ENCODE results near the gene CCSER1. TPM values are rescaled to one million over a fixed set of nuclear protein-coding genes. Genes with fewer than 3 reads are reported as not detected.
"Not testable (repeated sequence)": the region's sequence is repeated elsewhere in the genome, so short reads cannot be mapped to it uniquely, and the experiment has no call there.

The CCSER1 gene
- polyA plus RNA-seq, 12 donors, result 0.17 to 1.9 (median 0.65) TPM; not detected in 2

DNA sequence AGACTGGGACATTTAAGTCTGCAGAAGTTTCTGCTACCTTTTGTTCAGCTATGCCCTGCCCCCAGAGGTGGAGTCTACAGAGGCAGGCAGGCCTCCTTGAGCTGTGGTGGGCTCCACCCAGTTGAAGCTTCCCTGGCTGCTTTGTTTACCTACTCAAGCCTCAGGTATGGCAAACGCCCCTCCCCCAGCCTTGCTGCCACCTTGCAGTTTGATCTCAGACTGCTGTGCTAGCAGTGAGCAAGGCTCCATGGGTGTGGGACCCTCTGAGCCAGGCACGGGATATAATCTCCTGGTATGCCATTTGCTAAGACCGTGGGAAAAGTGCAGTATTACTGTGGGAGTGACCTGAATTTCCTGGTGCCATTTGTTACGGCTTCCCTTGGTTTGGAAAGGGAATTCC lies 1026.8 kb downstream of the CCSER1 start:
- DNase-seq, result not testable (repeated sequence)

DNA sequence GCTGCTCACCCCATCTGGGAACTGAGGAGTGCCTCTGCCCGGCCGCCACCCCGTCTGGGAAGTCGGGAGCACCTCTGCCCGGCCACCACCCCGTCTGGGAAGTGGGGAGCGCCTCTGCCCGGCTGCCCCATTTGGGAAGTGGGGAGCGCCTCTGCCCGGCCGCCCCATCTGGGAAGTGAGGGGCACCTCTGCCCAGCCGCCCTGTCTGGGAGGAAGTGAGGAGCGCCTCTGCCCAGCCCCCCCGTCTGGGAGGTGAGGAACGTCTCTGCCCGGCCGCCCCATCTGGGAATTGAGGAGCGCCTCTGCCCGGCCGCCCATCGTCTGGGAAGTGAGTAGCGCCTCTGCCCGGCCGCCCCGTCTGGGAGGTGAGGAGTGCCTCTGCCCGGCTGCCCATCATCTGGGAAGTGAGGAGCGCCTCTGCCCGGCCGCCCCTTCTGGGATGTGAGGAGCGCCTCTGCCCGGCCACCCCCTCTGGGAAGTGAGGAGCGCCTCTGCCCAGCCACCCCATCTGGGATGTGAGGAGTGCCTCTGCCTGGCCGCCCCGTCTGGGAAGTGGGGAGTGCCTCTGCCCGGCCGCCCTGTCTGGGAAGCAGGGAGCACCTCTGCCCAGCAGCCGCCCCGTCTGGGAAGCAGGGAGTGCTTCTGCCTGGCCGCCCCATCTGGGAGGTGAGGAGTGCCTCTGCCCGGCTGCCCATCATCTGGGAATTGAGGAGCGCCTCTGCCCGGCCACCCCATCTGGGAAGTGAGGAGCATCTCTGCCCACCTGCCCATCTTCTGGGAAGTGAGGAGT lies 1040.9 kb downstream of the CCSER1 start:
- DNase-seq, result not testable (repeated sequence)

GRCh38 chr4:91170768-91171167 lies 1043.6 kb downstream of the CCSER1 start:
- DNase-seq, result no peak

DNA sequence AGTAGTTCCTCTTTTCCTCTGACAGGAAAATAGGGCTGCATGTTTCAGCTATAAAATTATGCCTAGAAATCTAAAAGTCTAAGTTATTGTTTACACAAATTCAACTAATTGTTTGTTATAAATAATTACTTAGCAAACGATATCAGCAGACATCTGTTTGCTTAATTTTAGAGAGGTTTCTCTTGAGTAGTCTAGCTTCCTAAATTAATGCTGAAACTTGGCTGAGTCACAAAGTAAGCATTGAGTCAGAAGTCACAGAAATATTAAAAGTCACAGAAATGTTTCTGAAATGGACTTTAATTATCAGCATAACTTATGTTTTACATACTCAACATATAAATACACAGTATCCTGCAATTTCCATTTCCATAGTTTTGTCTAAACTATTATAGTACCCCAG lies 1044.0 kb downstream of the CCSER1 start:
- DNase-seq, result no peak

- DNase-seq, result not testable (repeated sequence)
Measured at GRCh38 chr4:91185061-91185460, 1057.9 kb downstream of the CCSER1 start.

- no peak for DNase-seq
Measured at GRCh38 chr4:91198951-91199350, 1071.8 kb downstream of the CCSER1 start.

- no peak for DNase-seq
Measured at GRCh38 chr4:91207535-91207934, 1080.3 kb downstream of the CCSER1 start.

GRCh38 chr4:91212211-91212610 lies 1085.0 kb downstream of the CCSER1 start:
- DNase-seq, result no peak

DNA sequence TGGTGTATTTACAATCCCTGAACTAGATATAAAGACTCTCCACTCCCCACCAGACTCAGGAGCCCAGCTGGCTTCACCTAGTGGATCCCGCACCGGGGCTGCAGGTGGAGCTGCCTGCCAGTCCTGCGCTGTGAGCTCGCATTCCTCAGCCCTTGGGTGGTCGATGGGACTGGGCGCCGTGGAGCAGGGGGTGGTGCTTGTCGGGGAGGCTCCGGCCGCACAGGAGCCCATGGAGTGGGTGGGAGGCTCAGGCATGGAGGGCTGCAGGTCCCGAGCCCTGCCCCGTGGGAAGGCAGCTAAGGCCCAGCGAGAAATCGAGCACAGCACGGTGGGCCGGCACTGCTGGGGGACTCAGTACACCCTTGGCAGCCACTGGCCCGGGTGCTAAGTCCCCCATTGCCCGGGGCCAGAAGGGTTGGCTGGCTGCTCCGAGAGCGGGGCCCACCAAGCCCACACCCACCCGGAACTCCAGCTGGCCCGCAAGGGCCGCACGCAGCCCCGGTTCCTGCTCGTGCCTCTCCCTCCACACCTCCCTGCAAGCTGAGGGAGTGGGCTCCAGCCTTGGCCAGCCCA lies 1090.7 kb downstream of the CCSER1 start:
- DNase-seq, result not testable (repeated sequence)

DNA sequence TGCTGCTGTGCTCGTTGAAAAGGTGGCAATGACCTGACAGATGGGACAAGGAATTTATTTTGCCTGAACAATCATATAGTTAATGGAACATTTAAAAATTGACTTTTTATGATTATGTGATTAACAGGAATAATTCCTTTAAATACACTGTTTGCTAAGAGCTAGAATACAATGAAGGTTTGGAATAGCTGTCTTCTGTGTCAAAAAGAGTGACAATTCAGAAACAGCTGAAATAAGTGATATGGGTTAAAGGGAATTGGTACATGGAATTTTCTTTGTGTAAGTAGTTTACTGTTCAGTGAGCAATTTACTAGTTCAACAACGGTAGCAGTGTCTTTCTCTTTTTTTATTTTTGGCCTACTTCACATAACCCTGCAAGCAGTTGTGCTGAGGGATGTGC lies 1093.1 kb downstream of the CCSER1 start:
- no peak for DNase-seq

- DNase-seq, result no peak
Measured at GRCh38 chr4:91222014-91222413, 1094.8 kb downstream of the CCSER1 start.

- no peak for DNase-seq
Measured at GRCh38 chr4:91226867-91227266, 1099.7 kb downstream of the CCSER1 start.

GRCh38 chr4:91228659-91229058 lies 1101.5 kb downstream of the CCSER1 start:
- no peak for DNase-seq

DNA sequence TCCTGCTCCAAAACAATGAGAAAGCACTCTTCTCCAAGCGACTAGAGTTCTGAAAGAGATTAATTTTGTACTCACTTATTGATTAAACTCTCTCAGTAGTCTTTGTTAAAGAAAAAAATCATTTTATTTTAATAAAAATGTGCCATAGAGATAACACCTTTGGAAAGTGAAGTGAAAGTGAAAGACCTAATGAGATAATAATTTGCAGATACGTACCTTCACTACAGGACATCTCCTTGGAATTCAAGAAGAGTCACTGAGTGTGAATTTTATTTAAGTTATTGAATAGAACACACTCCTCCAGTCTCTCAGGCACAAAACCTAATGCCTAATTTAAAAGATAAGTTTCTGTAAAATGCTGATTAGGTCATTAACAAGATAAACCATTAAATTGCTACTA lies 1106.0 kb downstream of the CCSER1 start:
- DNase-seq, result no peak

GRCh38 chr4:91243132-91243531 lies 1115.9 kb downstream of the CCSER1 start:
- DNase-seq, result no peak

DNA sequence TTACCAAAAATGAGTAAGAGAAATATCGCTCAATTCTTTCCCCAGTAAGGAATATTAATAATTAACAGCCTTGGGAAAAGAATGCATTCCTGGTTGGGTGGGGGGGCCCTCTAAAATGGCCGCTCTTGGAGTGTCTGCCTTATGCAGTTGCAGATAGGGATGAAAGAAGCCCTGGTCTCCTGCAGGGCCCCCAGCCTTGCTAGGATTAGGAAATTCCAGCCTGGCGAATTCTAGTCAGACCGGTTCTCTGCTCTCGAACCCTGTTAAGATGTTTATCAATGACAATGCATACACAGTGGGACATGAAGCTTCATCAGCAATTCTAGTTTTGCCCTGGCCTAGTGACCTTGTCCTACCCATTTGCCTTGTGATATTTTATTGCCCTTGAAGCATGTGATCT lies 1128.8 kb downstream of the CCSER1 start:
- DNase-seq, result no peak

GRCh38 chr4:91256751-91257150 lies 1129.6 kb downstream of the CCSER1 start:
- no peak for DNase-seq

DNA sequence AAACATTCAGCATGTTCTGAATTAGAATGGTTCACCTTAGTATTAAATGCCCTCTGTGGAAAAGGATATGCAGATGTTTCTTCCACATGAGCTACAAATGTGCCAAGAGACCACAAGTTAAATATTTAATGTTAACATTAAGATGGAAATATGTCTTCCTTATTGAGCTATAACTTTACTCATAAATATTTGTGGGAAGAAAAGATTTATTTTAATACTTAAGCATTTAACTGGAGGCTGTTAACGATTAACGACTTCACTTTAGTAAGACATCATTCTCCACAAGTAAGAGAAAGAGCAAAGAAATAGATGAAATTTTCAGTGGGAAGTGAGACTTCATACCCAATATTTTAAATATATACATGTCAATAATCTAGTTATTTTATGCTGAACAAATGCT lies 1130.5 kb downstream of the CCSER1 start:
- DNase-seq, result no peak

DNA sequence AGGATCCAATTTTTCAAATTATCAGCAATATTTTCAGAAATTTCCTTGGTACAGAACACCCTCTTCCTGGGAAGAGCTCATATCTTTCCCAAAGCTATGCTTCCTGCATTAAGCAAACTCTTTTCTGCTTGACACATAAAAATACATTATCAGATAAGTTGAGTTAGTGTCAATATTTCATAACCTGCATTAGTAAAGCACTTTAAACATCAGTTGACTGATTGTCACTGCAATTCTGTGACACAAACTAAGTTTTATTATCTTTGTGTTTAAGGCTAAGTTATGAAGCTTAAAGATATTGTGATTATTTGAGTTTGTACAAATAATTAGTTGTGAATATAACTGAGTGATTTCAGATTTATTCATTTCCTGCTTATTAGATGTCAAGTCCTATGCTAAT lies 1131.1 kb downstream of the CCSER1 start:
- no peak for DNase-seq

DNA sequence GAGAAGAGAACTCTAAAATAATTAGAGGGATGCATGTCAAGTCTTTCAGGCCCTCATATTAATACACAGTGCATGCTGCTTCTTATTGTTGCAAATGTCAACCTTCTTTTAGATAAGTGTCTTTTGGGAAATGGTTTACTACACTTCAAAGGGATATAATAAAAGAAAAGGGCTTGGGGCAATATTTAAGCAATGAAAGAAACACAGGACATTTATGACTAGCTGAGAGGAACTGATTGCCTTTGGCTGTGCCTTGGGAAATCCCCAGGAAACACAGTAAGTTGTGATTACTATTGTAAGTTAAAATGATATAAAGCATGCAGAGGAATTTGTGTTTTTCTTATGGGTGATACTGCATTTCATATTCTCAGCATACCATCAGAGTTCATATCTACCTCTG lies 1140.3 kb downstream of the CCSER1 start:
- DNase-seq, result no peak

DNA sequence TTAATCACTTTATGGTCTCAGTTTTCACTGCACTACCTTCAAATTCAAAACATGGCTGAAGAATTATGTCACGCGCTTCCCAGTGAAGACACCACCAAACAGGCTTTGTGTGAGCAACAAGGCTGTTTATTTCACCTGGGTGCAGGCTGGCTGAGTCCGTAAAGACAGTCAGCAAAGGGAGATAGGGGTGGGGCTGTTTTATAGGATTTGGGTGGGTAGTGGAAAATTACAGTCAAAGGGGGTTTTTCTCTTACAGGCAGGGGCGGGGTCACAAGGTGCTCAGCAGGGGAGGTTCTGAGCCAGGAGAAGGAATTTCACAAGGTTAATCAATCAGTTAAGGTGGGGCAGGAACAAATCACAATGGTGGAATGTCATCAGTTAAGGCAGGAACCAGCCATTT lies 1141.3 kb downstream of the CCSER1 start:
- DNase-seq, result not testable (repeated sequence)

- no peak for DNase-seq
Measured at GRCh38 chr4:91268913-91269312, 1141.7 kb downstream of the CCSER1 start.

DNA sequence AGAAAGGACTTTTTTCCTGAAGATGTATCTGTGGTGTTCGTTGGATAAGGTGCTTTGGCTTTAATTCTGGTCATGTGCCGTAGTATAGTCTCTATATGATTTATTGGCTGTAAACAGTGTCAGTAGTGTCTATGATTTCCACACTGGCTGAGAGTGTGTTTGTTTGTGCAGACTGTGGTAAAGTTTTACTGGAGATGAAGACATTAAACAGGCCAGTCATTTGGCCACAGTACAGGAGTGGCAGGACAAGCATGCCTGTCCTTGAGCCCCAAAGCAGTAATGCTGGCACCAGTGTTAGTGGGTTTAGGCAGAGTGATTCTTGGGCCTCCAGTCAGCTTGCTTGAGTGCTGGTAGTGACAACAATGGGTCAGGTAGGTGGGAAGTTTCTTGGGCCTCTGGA lies 1152.7 kb downstream of the CCSER1 start:
- no peak for DNase-seq
